ENCODE data around the gene SCN5A. TPM values are rescaled to one million over a fixed set of nuclear protein-coding genes. Genes with fewer than 3 reads are reported as not detected.

SCN5A gene
- total and polyA plus RNA-seq, 4 donors: 0.01 to 0.14 TPM; not detected in 2

- no peak overlapping the region for H3K4me3 ChIP-seq (ENCODE audit: low read depth in 1 of 3, low read length in 3 of 3)
- TF ChIP-seq ZBTB33 (IDR thresholded peaks at IDR 0.05) (no peak), GABPA (IDR thresholded peaks at IDR 0.05 in 1 of 2, conservative IDR thresholded peaks at IDR 0.05 in 1 of 2) (no peak)
- H3K36me3 ChIP-seq (ENCODE audit: control insufficient read depth in 4 of 4, insufficient read depth in 3 of 4, low read depth in 1 of 4, low read length in 3 of 4): no peaks in the 10 kb centered on the region
- H3K27me3 ChIP-seq (ENCODE audit: control insufficient read depth in 4 of 4, insufficient read depth in 4 of 4, low read length in 3 of 4): peaks cover 0 to 26% (median 9%) of the 10 kb centered on the region in 4 donors
- whole genome bisulfite sequencing: 90% methylated on average over 7 of the region's 7 CpGs
- DNase-seq (ENCODE audit: low spot score): peak; percentile 24
- no peak overlapping the region for H3K27ac ChIP-seq (ENCODE audit: low read depth in 1 of 2, low read length in 2 of 2)
- H3K9me3 ChIP-seq (ENCODE audit: control insufficient read depth in 4 of 4, low read length in 3 of 4): no peaks in the 10 kb centered on the region
- H3K9ac ChIP-seq (ENCODE audit: low read depth in 1 of 2, low read length in 2 of 2): no peak overlapping the region
- H3K4me1 ChIP-seq (ENCODE audit: control insufficient read depth in 4 of 4, insufficient read depth in 4 of 4, low read length in 3 of 4): peaks cover 6 to 15% (median 11%) of the 10 kb centered on the region in 4 donors
Observed at GRCh38 chr3:38648024-38648658, 1.3 kb downstream of the SCN5A start.

GRCh38 chr3:38647217-38647970, 2.1 kb downstream of the SCN5A start:
- Histone ChIP-seq H3K4me3 (ENCODE audit: low read depth in 1 of 3, low read length in 3 of 3) (no peak overlapping the region), H3K9me3 (ENCODE audit: control insufficient read depth in 4 of 4, low read length in 3 of 4) (no peaks in the 10 kb centered on the region), H3K4me1 (ENCODE audit: control insufficient read depth in 4 of 4, insufficient read depth in 4 of 4, low read length in 3 of 4) (peaks cover 6 to 15% (median 11%) of the 10 kb centered on the region in 4 donors), H3K9ac (ENCODE audit: low read depth in 1 of 2, low read length in 2 of 2) (no peak overlapping the region), H3K36me3 (ENCODE audit: control insufficient read depth in 4 of 4, insufficient read depth in 3 of 4, low read depth in 1 of 4, low read length in 3 of 4) (no peaks in the 10 kb centered on the region), H3K27me3 (ENCODE audit: control insufficient read depth in 4 of 4, insufficient read depth in 4 of 4, low read length in 3 of 4) (peaks cover 0 to 26% (median 9%) of the 10 kb centered on the region in 4 donors), H3K27ac (ENCODE audit: low read depth in 1 of 2, low read length in 2 of 2) (no peak overlapping the region)
- no peak for TF ChIP-seq RAD21 (IDR thresholded peaks at IDR 0.05)
- TF ChIP-seq ZBTB33 (IDR thresholded peaks at IDR 0.05): no peak
- no peak for TF ChIP-seq SP1 (IDR thresholded peaks at IDR 0.05)
- no peak for TF ChIP-seq CTCF (IDR thresholded peaks at IDR 0.05; ENCODE audit: low read depth, low read length, missing input control)
- no peak for TF ChIP-seq HNF4A (conservative IDR thresholded peaks at IDR 0.05)
- TF ChIP-seq EGR1 (IDR thresholded peaks at IDR 0.05; ENCODE audit: low read depth in 2 of 2): no peak
- no peak for TF ChIP-seq NR2F2 (IDR thresholded peaks at IDR 0.05)
- no peak for TF ChIP-seq YY1 (IDR thresholded peaks at IDR 0.05)
- no peak for TF ChIP-seq ATF3 (IDR thresholded peaks at IDR 0.05)
- TF ChIP-seq JUND (IDR thresholded peaks at IDR 0.05): no peak
- TF ChIP-seq, protein P1, sequence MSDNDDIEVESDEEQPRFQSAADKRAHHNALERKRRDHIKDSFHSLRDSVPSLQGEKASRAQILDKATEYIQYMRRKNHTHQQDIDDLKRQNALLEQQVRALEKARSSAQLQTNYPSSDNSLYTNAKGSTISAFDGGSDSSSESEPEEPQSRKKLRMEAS (IDR thresholded peaks at IDR 0.05): no peak
- 88% methylated on average over 7 of the region's 7 CpGs for WGBS
- DNase-seq (ENCODE audit: low spot score): peak; percentile 30

All from liver (tissue), 9 donors.